Gastroesophageal sphincter (tissue), 3 donors: ENCODE results near the gene PAIP1.

ENCODE experiments used
- EP300 ChIP-seq: sonication (generic); formaldehyde crosslinking; IDR thresholded peaks from one replicate; pipeline ENCODE4 v1.6.1; 2017; ENCODE audit warnings: antibody characterized with exemption, mild to moderate bottlenecking
- POLR2A ChIP-seq, 2 donors: fragments of 450-650 bp; IDR thresholded peaks; one replicate each; pipeline ENCODE4 v1.6.1; 2017; ENCODE audit warnings: antibody characterized with exemption in 2 of 2, mild to moderate bottlenecking in 2 of 2, moderate library complexity in 1 of 2
- POLR2AphosphoS5 ChIP-seq: sonication (generic); formaldehyde crosslinking; IDR thresholded peaks from one replicate; pipeline ENCODE4 v1.6.1; 2017; ENCODE audit warnings: antibody characterized with exemption
- TF ChIP-seq, protein P1 (sequence below), 4 experiments: fragments of 200-600 bp in 2 of 4; fragments of 450-650 bp in 2 of 4; sonication (generic) in 1 of 4; IDR thresholded peaks; one replicate each; pipeline ENCODE4 v1.5.1; 2017 to 2019; ENCODE audit warnings: antibody characterized with exemption in 4 of 4, mild to moderate bottlenecking in 2 of 4, moderate library complexity in 2 of 4

DNA sequence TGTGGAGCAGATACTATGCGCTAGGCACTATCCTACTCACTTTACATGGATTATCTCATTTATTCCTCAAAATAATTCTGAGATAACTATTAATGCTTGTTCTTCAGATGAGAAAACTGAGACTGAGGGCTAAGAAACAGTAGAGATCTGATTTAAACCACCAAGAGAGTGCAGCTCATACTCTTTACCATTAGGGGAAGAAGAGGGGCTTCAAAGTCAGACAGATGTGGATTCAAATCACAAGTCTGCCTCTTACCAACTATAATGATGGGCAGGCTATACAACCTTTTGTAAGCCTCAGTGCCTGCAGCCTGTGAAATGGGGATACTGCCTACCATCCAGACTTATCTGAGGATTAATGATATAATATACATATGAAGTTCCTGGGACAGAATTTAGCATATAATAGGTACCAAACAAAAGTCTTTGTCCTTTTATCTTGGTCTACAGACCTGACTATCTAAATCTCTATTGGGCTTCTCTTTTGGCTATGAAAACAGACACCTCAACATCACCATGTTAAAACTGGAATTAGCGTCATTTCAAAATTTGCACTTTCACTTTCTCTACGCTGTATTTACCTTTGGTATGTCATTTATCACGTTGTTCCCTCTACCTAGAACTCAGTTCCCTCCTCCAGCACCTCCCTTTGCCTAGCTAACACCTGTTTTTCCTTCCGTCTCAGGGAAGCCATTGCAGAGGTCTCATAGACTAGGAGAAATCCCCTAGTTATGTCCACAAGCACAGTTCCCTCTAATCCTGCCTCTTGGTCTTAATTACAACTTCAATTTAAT, 59.4 kb downstream of the PAIP1 start:
- TF ChIP-seq, protein P1, sequence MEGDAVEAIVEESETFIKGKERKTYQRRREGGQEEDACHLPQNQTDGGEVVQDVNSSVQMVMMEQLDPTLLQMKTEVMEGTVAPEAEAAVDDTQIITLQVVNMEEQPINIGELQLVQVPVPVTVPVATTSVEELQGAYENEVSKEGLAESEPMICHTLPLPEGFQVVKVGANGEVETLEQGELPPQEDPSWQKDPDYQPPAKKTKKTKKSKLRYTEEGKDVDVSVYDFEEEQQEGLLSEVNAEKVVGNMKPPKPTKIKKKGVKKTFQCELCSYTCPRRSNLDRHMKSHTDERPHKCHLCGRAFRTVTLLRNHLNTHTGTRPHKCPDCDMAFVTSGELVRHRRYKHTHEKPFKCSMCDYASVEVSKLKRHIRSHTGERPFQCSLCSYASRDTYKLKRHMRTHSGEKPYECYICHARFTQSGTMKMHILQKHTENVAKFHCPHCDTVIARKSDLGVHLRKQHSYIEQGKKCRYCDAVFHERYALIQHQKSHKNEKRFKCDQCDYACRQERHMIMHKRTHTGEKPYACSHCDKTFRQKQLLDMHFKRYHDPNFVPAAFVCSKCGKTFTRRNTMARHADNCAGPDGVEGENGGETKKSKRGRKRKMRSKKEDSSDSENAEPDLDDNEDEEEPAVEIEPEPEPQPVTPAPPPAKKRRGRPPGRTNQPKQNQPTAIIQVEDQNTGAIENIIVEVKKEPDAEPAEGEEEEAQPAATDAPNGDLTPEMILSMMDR (IDR thresholded peaks at IDR 0.05) = no peak
- TF ChIP-seq POLR2AphosphoS5 = no peak
- TF ChIP-seq EP300 = no peak
- TF ChIP-seq POLR2A (IDR thresholded peaks at IDR 0.05) = no peak
